HepG2 (cell line): Measurements from ENCODE around the gene FSIP1. TPM values are rescaled to one million over a fixed set of nuclear protein-coding genes. Genes with fewer than 3 reads are reported as not detected.

Experiments
- ATAC-seq: fragments of 200-7000 bp; cut with Tn5 transposase; 3 replicates; pipeline ENCODE4 v1.9.1; 2020; ENCODE audit warnings: mild to moderate bottlenecking, moderate library complexity
- BruUV-seq: library from RNA; stranded (reverse); fragments of 400-500 nt; replicated peaks from 2 replicates; lab custom pipeline; 2021; lab: Mats Ljungman, UMichigan
- CTCF ChIA-PET: fragments of 300-600 bp; formaldehyde crosslinking; extraction: SDS; loops from one replicate; lab custom pipeline; 2021; ENCODE audit warnings: low total read pairs, inconsistent platforms, low intra/inter-chr PET ratio; lab: Yijun Ruan, JAX
- POLR2A ChIA-PET: fragments of 350-600 bp; sonication (Branson Sonifier 250); formaldehyde crosslinking; loops from one replicate; lab custom pipeline; 2020; ENCODE audit warnings: antibody characterized with exemption, inconsistent platforms; lab: Yijun Ruan, JAX
- DNase-seq: peaks from one replicate; pipeline ENCODE4 v3.0.0-alpha.2; 2015; ENCODE audit warnings: low spot score
- FAIRE-seq: peaks from 3 replicates; lab custom pipeline; 2011; peaks lifted over from hg19 to GRCh38; lab: Jason Lieb, UNC
- H2AFZ ChIP-seq: one replicate; pipeline ENCODE4 v1.6.1; 2011; ENCODE audit warnings: low read length, inconsistent platforms
- H3K27ac ChIP-seq: fragments of 300-600 bp; 3 replicates; pipeline ENCODE4 v1.8.0; 2011; ENCODE audit warnings: mixed run types, mild to moderate bottlenecking, mixed read lengths, low read length, inconsistent platforms; ENCODE audit not compliant: insufficient read depth; ENCODE audit errors: extremely low read length
- H3K27me3 ChIP-seq, 2 experiments: fragments of 200-600 bp in 1 of 2; 2 replicates in 1 of 2; 3 replicates in 1 of 2; pipeline versions ENCODE4 v1.6.0 to v1.8.0; 2011; ENCODE audit warnings: low read length in 2 of 2, mild to moderate bottlenecking in 2 of 2, moderate library complexity in 2 of 2, inconsistent platforms in 1 of 2; ENCODE audit not compliant: insufficient read depth in 2 of 2, control insufficient read depth in 1 of 2
- H3K36me3 ChIP-seq, 2 experiments: fragments of 200-600 bp in 1 of 2; replicated peaks in 1 of 2; 2 replicates in 1 of 2; 3 replicates in 1 of 2; pipeline versions ENCODE4 v1.5.1 to v1.8.0; 2011; ENCODE audit warnings: low read length in 2 of 2, inconsistent platforms in 1 of 2; ENCODE audit not compliant: insufficient read depth in 2 of 2, control insufficient read depth in 1 of 2
- H3K4me1 ChIP-seq: 2 replicates; pipeline ENCODE4 v1.5.1; 2012; ENCODE audit warnings: low read length, inconsistent platforms; ENCODE audit not compliant: insufficient read depth
- H3K4me2 ChIP-seq: 2 replicates; pipeline ENCODE4 v1.6.0; 2011; ENCODE audit warnings: low read depth, low read length, inconsistent platforms
- H3K4me3 ChIP-seq, 3 experiments: fragments of 200-600 bp in 1 of 3; sonication (generic), shearing (Covaris generic) in 1 of 3; replicated peaks in 1 of 3; 2 replicates each; pipeline ENCODE4 v1.5.1; 2011 to 2016; ENCODE audit warnings: low read length in 3 of 3, inconsistent platforms in 2 of 3, low read depth in 2 of 3, mild to moderate bottlenecking in 2 of 3, control low read depth in 1 of 3, mixed read lengths in 1 of 3; ENCODE audit not compliant: insufficient read depth in 1 of 3
- H3K79me2 ChIP-seq: one replicate; pipeline ENCODE4 v1.6.1; 2011; ENCODE audit warnings: low read length, inconsistent platforms; ENCODE audit not compliant: insufficient read depth
- H3K9ac ChIP-seq: 2 replicates; pipeline ENCODE4 v1.6.0; 2011; ENCODE audit warnings: mild to moderate bottlenecking, low read depth, low read length, inconsistent platforms; ENCODE audit not compliant: insufficient read depth
- H3K9me3 ChIP-seq: 2 replicates; pipeline ENCODE4 v1.5.1; 2012; ENCODE audit warnings: mild to moderate bottlenecking, low read length
- H4K20me1 ChIP-seq: 2 replicates; pipeline ENCODE4 v1.6.0; 2011; ENCODE audit warnings: inconsistent platforms, mild to moderate bottlenecking, low read length, moderate library complexity; ENCODE audit not compliant: insufficient read depth
- ATAD3A ChIP-seq: sonication (generic); formaldehyde crosslinking; IDR thresholded peaks from 2 replicates; pipeline ENCODE4 v1.4.0; 2020; ENCODE audit warnings: missing genetic modification reagents
- ELF3 ChIP-seq: IDR thresholded peaks from 2 replicates; pipeline ENCODE4 v1.6.1; 2016; ENCODE audit warnings: missing genetic modification reagents, missing compliant biosample characterization
- ERF ChIP-seq: IDR thresholded peaks from 2 replicates; pipeline ENCODE4 v1.6.1; 2018; ENCODE audit warnings: missing biosample characterization, missing genetic modification reagents
- KAT8 ChIP-seq: IDR thresholded peaks from 2 replicates; pipeline ENCODE4 v1.6.1; 2016; ENCODE audit warnings: missing genetic modification reagents, missing compliant biosample characterization
- KLF16 ChIP-seq, 2 experiments: sonication (generic) in 1 of 2; formaldehyde crosslinking in 1 of 2; IDR thresholded peaks; 2 replicates each; pipeline versions ENCODE4 v1.6.1 to v1.8.0; 2016 to 2023; ENCODE audit warnings: missing genetic modification reagents in 2 of 2, missing compliant biosample characterization in 1 of 2
- NKX3-1 ChIP-seq: sonication (generic); formaldehyde crosslinking; IDR thresholded peaks from 2 replicates; pipeline ENCODE4 v1.5.0; 2020; ENCODE audit warnings: missing genetic modification reagents
- PHF5A ChIP-seq: IDR thresholded peaks from one replicate; pipeline ENCODE4 v1.6.1; 2018; ENCODE audit warnings: low read depth, missing genetic modification reagents; ENCODE audit not compliant: unreplicated experiment
- ZFP36L1 ChIP-seq: sonication (generic); formaldehyde crosslinking; IDR thresholded peaks from 2 replicates; pipeline ENCODE4 v1.8.0; 2022; ENCODE audit warnings: mild to moderate bottlenecking, missing genetic modification reagents, moderate library complexity
- ZNF20 ChIP-seq: sonication (generic); formaldehyde crosslinking; IDR thresholded peaks from 2 replicates; pipeline ENCODE4 v1.4.0; 2020; ENCODE audit warnings: mild to moderate bottlenecking, moderate library complexity, missing genetic modification reagents
- ZNF30 ChIP-seq: sonication (generic); formaldehyde crosslinking; IDR thresholded peaks from 2 replicates; pipeline ENCODE4 v1.5.0; 2020; ENCODE audit warnings: mild to moderate bottlenecking, missing genetic modification reagents
- ZNF7 ChIP-seq: IDR thresholded peaks from 2 replicates; pipeline ENCODE4 v1.6.1; 2016; ENCODE audit warnings: missing biosample characterization, missing genetic modification reagents
- WGBS: methylation state at CpG from one replicate; pipeline ENCODE4 v1.1.6; 2017; ENCODE audit warnings: low lambda C conversion rate; 5-methylcytosine and 5-hydroxymethylcytosine counted together
- in situ Hi-C: cut with HindIII; loops from 2 replicates; pipeline ENCODE4 v1.10.0; 2017; ENCODE audit warnings: low pct_unique_long_range_greater_than_20kb; ENCODE audit not compliant: extremely low pct_ligation_motif_present
- intact Hi-C: fragments of 100-400 bp; cut with micrococcal nuclease; formaldehyde crosslinking; loops from one replicate; pipeline ENCODE4 v1.10.0; 2022; ENCODE audit not compliant: unreplicated experiment
- polyA plus RNA-seq, 8 experiments: library from polyadenylated mRNA; depleted of rRNA in 3 of 8; stranded (reverse) in 7 of 8; unstranded in 1 of 8; fragments of >200 nt; fragmentation: Illumina TruSeq in 4 of 8; extraction: Trizol in 4 of 8; gene quantifications; 2 replicates each; pipeline versions ENCODE4 v1.2.1 to v1.2.3, GENCODE V29; 2011 to 2016; ENCODE audit warnings: low read depth in 4 of 8, missing spikeins in 1 of 8, mixed read lengths in 1 of 8; ENCODE audit not compliant: insufficient read depth in 1 of 8
- total RNA-seq, 5 experiments: library from RNA; depleted of rRNA; stranded (reverse); fragments of >200 nt; fragmentation: Illumina TruSeq; extraction: Trizol; gene quantifications; 2 replicates each; pipeline ENCODE4 v1.2.3, GENCODE V29; 2016; ENCODE audit warnings: low read depth in 1 of 5
- TF ChIP-seq, protein P1 (sequence below): IDR thresholded peaks from 2 replicates; pipeline ENCODE4 v1.6.1; 2016; ENCODE audit warnings: missing genetic modification reagents, missing compliant biosample characterization

FSIP1 gene
- total and polyA plus RNA-seq, 2 of the 13 experiments (the other 11 are each of a cell fraction or from before 2014, with no cell fraction given): 0.18 TPM; not detected in 1

GRCh38 chr15:39781967-39782302, 706 bp downstream of the FSIP1 start:
- H3K79me2 ChIP-seq: no peaks in the 10 kb centered on the region
- peaks cover 41% of the 10 kb centered on the region for H3K4me1 ChIP-seq
- 81% methylated on average over 2 of the region's 2 CpGs for WGBS
- CTCF ChIA-PET: no interaction called here
- DNase-seq (no peak), ATAC-seq (no peak), FAIRE-seq (no peak)
- H3K9me3 ChIP-seq: no peaks in the 10 kb centered on the region
- intact Hi-C loops (no loop called here), in situ Hi-C loops (no loop called here)
- no TSS peak for BruUV-seq
- POLR2A ChIA-PET: interaction anchor here (0.7 to 1.9 kb wide), 5 partner anchors 9 to 221 kb away, joined by 3 to 10 read pairs (median 3); partner anchors contain the start of gene EIF2AK4
- peak overlapping the region; percentile 19 to 92 (median 74) for H3K4me3 ChIP-seq
- no peak overlapping the region for H3K27ac ChIP-seq
- H3K4me2 ChIP-seq: peak overlapping the region; percentile 81
- no peaks in the 10 kb centered on the region for H4K20me1 ChIP-seq
- no peaks in the 10 kb centered on the region for H3K36me3 ChIP-seq
- H3K27me3 ChIP-seq: no peaks in the 10 kb centered on the region; a peak in 2 of 5 replicates
- H2AFZ ChIP-seq: peak overlapping the region; percentile 59
- peak overlapping the region; percentile 35; the same call in 1 of the 2 replicates for H3K9ac ChIP-seq
- TF ChIP-seq ERF (no peak), PHF5A (no peak), ELF3 (no peak)
- TF ChIP-seq, protein P1, sequence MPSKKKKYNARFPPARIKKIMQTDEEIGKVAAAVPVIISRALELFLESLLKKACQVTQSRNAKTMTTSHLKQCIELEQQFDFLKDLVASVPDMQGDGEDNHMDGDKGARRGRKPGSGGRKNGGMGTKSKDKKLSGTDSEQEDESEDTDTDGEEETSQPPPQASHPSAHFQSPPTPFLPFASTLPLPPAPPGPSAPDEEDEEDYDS (CRISPR knock-in tag): 0 out of 2 replicates have a peak, but pooled peaks have one; percentile 5

DNA sequence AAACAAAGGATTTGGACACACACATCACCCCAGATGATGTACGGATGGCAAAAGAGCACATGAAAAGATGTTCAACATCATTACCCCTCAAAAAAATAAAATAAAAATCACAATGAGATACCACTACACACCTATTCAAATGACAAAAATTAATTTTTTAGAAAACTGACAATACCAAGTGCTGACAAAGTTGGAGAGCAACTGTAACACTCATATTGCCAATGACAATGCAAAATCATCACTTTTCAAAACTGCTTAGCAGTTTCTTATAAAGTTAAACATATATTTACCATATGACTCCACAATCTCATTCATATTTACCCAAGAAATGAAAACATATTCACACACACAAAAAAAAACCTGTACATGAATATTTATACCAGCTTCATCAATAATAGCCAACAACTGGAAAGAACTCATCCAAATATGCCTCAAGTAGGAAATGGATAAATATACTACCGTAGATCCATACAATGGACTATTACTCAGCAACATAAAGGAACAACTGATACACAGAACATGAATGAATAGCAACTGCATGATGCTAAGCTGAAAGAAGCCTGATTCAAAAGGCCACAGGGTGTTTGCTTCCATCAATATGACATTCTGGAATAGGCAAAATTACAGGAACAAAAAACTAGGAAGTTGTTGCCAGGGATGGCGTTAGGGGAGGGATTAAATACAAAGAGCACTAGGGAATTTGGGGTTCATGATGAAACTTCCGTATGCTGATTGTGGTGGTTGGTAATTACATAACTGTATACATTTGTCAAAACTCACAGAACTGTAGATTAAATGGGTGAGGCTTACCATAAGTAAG, 1.3 kb downstream of the FSIP1 start:
- no peaks in the 10 kb centered on the region; a peak in 2 of 5 replicates for H3K27me3 ChIP-seq
- no peaks in the 10 kb centered on the region for H3K36me3 ChIP-seq
- no peak for DNase-seq
- no peak for FAIRE-seq
- POLR2A ChIA-PET: no interaction called here
- no peaks in the 10 kb centered on the region for H3K79me2 ChIP-seq
- intact Hi-C loops (no loop called here), in situ Hi-C loops (no loop called here)
- H3K4me2 ChIP-seq: peak overlapping the region; percentile 81; the same call in 1 of the 2 replicates
- no peak overlapping the region; a peak in 1 of 6 replicates for H3K4me3 ChIP-seq
- peak overlapping the region; percentile 59 for H2AFZ ChIP-seq
- TF ChIP-seq KLF16 (CRISPR knock-in tag; IDR thresholded peaks at IDR 0.05) (0 out of 4 replicates have a peak, but pooled peaks of 1 of the 2 experiments have one; percentile 5), ATAD3A (no peak), ZNF30 (CRISPR knock-in tag) (no peak), NKX3-1 (CRISPR knock-in tag) (no peak), ZFP36L1 (CRISPR knock-in tag) (no peak), KAT8 (CRISPR knock-in tag) (no peak), ZNF20 (CRISPR knock-in tag) (no peak), ZNF7 (CRISPR knock-in tag) (peak; percentile 96)
- CTCF ChIA-PET: no interaction called here
- no peak overlapping the region for H3K27ac ChIP-seq
- no peaks in the 10 kb centered on the region for H4K20me1 ChIP-seq
- H3K9me3 ChIP-seq: no peaks in the 10 kb centered on the region
- peaks cover 37% of the 10 kb centered on the region for H3K4me1 ChIP-seq
- 54% methylated on average over 4 of the region's 4 CpGs for WGBS
- no peak overlapping the region for H3K9ac ChIP-seq
- BruUV-seq: no TSS peak
- no peak for ATAC-seq
